ENCODE data around the gene TMPRSS4. TPM values are rescaled to one million over a fixed set of nuclear protein-coding genes. Genes with fewer than 3 reads are reported as not detected.

The TMPRSS4 gene
- total and polyA plus RNA-seq, 2 donors (not counting 1 experiment from before 2014, with no cell fraction given): not detected

DNA sequence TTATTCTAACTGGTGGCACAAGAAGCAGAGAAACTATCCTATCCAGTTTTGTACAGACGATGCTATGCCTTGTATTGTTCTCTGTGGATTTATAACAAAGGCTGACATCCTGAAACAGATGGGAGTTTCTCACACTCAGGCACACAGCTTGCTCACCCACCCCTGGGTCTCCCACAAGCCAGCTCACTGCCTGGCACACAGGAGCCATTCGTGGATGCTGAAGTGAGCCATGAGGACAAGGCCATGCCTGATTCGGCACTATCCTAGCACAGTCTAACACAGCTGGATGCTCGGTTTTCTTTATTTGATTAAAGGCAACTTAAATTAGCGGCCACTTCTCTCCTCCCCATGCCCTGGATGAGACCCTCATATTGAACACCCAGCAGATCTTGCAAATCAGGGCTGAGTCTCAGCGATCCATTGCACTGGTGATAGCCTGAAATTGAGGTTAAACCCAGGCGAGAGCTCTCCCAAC is 25.7 kb upstream of the TMPRSS4 start:
- no peaks in the 10 kb centered on the region for H3K27me3 ChIP-seq (replicated peaks in 1 of 4; ENCODE audit: control extremely low read depth in 1 of 4, control insufficient read depth in 3 of 4, insufficient read depth in 4 of 4, low read length in 3 of 4)
- CTCF ChIA-PET: interaction anchor here (1.0 to 13.0 kb wide), 19 partner anchors 9 to 250 kb away, joined by 3 to 495 read pairs (median 34); partner anchors contain the start of genes FXYD2 and IL10RA
- 50% methylated on average over 2 of the region's 7 CpGs for WGBS (ENCODE audit: insufficient coverage)
- H3K4me2 ChIP-seq (replicated peaks; ENCODE audit: low read depth, low read length, poor library complexity, severe bottlenecking): peak overlapping the region; percentile 63
- POLR2A ChIA-PET: interaction anchor here (0.7 to 3.7 kb wide), 8 partner anchors 42 to 104 kb away, joined by 3 to 54 read pairs (median 8); partner anchors contain the start of gene IL10RA
- no peaks in the 10 kb centered on the region for H3K9me3 Mint-ChIP-seq (ENCODE audit: insufficient read depth)
- TF ChIP-seq, protein P1, sequence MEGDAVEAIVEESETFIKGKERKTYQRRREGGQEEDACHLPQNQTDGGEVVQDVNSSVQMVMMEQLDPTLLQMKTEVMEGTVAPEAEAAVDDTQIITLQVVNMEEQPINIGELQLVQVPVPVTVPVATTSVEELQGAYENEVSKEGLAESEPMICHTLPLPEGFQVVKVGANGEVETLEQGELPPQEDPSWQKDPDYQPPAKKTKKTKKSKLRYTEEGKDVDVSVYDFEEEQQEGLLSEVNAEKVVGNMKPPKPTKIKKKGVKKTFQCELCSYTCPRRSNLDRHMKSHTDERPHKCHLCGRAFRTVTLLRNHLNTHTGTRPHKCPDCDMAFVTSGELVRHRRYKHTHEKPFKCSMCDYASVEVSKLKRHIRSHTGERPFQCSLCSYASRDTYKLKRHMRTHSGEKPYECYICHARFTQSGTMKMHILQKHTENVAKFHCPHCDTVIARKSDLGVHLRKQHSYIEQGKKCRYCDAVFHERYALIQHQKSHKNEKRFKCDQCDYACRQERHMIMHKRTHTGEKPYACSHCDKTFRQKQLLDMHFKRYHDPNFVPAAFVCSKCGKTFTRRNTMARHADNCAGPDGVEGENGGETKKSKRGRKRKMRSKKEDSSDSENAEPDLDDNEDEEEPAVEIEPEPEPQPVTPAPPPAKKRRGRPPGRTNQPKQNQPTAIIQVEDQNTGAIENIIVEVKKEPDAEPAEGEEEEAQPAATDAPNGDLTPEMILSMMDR (IDR thresholded peaks at IDR 0.05): no peak
- no peak for TF ChIP-seq EZH2 (IDR thresholded peaks at IDR 0.05; ENCODE audit: borderline replicate concordance, insufficient read depth, low read depth, low read length, poor library complexity, severe bottlenecking)
- H3K4me1 Mint-ChIP-seq: peaks cover 45% of the 10 kb centered on the region
- peak overlapping the region in 1 of 2 donors; percentile 35 for H3K27ac ChIP-seq (ENCODE audit: low read length in 2 of 2)
- H3K27me3 Mint-ChIP-seq: peaks cover 3% of the 10 kb centered on the region
- peaks cover 32 to 36% of the 10 kb centered on the region in 2 donors for H3K4me1 ChIP-seq (ENCODE audit: control insufficient read depth in 2 of 2, insufficient read depth in 2 of 2, low read length in 2 of 2)
- intact Hi-C loops (cut with micrococcal nuclease): loop anchor here (1.0 kb wide), 1 partner anchor 40 kb away; no protein-coding TSS in a partner anchor
- DNase-seq (no peak), ATAC-seq (ENCODE audit: low read depth) (no peak)
- H3K9me3 ChIP-seq (ENCODE audit: control extremely low read depth in 1 of 3, control insufficient read depth in 2 of 3, insufficient read depth in 1 of 3, low read length in 2 of 3): no peaks in the 10 kb centered on the region
- H2AFZ ChIP-seq (ENCODE audit: insufficient read depth, low read depth, low read length, poor library complexity, severe bottlenecking): peak overlapping the region; percentile 56
- H3K4me3 ChIP-seq (ENCODE audit: control extremely low read depth in 1 of 5, extremely low read depth in 1 of 5, insufficient read depth in 1 of 5, low read depth in 2 of 5, low read length in 4 of 5): no peak overlapping the region
- H3K4me3 Mint-ChIP-seq: peak overlapping the region; percentile 42
- H3K79me2 ChIP-seq (ENCODE audit: control insufficient read depth, insufficient read depth, low read length): no peaks in the 10 kb centered on the region
- H4K20me1 ChIP-seq (ENCODE audit: control insufficient read depth, insufficient read depth, low read length, poor library complexity, severe bottlenecking): no peaks in the 10 kb centered on the region
- peak overlapping the region; percentile 20 for H3K9ac ChIP-seq (ENCODE audit: low read length)
- H3K27ac Mint-ChIP-seq: peak overlapping the region; percentile 88
- no peaks in the 10 kb centered on the region for H3K36me3 ChIP-seq (replicated peaks in 1 of 2; ENCODE audit: control extremely low read depth in 1 of 2, control insufficient read depth in 1 of 2, extremely low read depth in 1 of 2, insufficient read depth in 2 of 2, low read length in 1 of 2)

Data from B cell (primary cell).